ENCODE data around the gene RC3H1.

DNA sequence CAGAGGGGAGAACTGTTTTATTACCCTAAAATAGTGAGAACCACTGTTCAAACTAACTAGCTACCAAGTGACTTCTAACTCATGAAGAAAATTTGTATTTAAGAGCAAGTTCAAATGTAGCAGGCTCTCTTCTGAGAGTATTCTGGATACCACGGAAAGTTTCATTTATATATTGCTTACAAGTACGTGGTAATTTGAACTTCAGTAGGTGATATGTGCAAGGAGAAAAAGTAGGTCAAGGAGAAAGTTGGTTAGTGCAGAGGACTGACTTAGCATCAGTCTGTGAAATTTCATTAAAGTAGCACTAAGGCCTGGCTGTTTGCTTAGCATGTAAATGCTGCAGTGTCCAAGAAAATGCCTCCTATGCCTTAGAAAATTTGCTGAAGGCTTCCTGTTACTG, 121.7 kb downstream of the RC3H1 start:
- TF ChIP-seq, protein P1, sequence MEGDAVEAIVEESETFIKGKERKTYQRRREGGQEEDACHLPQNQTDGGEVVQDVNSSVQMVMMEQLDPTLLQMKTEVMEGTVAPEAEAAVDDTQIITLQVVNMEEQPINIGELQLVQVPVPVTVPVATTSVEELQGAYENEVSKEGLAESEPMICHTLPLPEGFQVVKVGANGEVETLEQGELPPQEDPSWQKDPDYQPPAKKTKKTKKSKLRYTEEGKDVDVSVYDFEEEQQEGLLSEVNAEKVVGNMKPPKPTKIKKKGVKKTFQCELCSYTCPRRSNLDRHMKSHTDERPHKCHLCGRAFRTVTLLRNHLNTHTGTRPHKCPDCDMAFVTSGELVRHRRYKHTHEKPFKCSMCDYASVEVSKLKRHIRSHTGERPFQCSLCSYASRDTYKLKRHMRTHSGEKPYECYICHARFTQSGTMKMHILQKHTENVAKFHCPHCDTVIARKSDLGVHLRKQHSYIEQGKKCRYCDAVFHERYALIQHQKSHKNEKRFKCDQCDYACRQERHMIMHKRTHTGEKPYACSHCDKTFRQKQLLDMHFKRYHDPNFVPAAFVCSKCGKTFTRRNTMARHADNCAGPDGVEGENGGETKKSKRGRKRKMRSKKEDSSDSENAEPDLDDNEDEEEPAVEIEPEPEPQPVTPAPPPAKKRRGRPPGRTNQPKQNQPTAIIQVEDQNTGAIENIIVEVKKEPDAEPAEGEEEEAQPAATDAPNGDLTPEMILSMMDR (IDR thresholded peaks at IDR 0.05) = no peak
- TF ChIP-seq EZH2 (IDR thresholded peaks at IDR 0.05) = no peak
- no peak for TF ChIP-seq EZH2phosphoT487 (IDR thresholded peaks at IDR 0.05)

Data from neural progenitor cell (in vitro differentiated cells).